Fibroblast of lung (primary cell): ENCODE data around the gene LGALS3BP. TPM values are rescaled to one million over a fixed set of nuclear protein-coding genes. Genes with fewer than 3 reads are reported as not detected.

Experiments
- DNase-seq, 2 donors: peaks; one replicate each; pipeline versions ENCODE4 v3.0.0 to v3.0.0-alpha.2; 2010; ENCODE audit warnings: low read depth in 2 of 2
- H2AFZ ChIP-seq: 2 replicates; pipeline ENCODE4 v1.5.1; 2012; ENCODE audit warnings: low read length, control low read depth, inconsistent platforms
- H3K27ac ChIP-seq: 2 replicates; pipeline ENCODE4 v1.5.1; 2011; ENCODE audit warnings: low read length, control low read depth; ENCODE audit not compliant: insufficient read depth
- H3K27me3 ChIP-seq: 2 replicates; pipeline ENCODE4 v1.5.1; 2011; ENCODE audit warnings: mild to moderate bottlenecking, low read length; ENCODE audit not compliant: control insufficient read depth, insufficient read depth
- H3K36me3 ChIP-seq: 2 replicates; pipeline ENCODE4 v1.5.1; 2011; ENCODE audit warnings: low read length; ENCODE audit not compliant: control insufficient read depth, insufficient read depth
- H3K4me1 ChIP-seq: 2 replicates; pipeline ENCODE4 v1.5.1; 2011; ENCODE audit warnings: low read length; ENCODE audit not compliant: control insufficient read depth, insufficient read depth; ENCODE audit errors: extremely low read depth
- H3K4me2 ChIP-seq: 2 replicates; pipeline ENCODE4 v1.5.1; 2011; ENCODE audit warnings: low read length, control low read depth; ENCODE audit not compliant: insufficient read depth; ENCODE audit errors: extremely low read depth
- H3K4me3 ChIP-seq, 4 experiments: fragments of 200-600 bp in 1 of 4; sonication (generic) in 1 of 4; replicated peaks in 1 of 4; 2 replicates each; pipeline ENCODE4 v1.5.1; 2011 to 2016; ENCODE audit warnings: low read length in 4 of 4, low read depth in 3 of 4, mild to moderate bottlenecking in 3 of 4, control low read depth in 2 of 4, inconsistent platforms in 1 of 4, mixed read lengths in 1 of 4; ENCODE audit not compliant: insufficient read depth in 1 of 4; ENCODE audit errors: control extremely low read depth in 1 of 4
- H3K79me2 ChIP-seq: 2 replicates; pipeline ENCODE4 v1.5.1; 2012; ENCODE audit warnings: mild to moderate bottlenecking, low read length, inconsistent platforms; ENCODE audit not compliant: control insufficient read depth, insufficient read depth
- H3K9ac ChIP-seq: 2 replicates; pipeline ENCODE4 v1.5.1; 2011; ENCODE audit warnings: mild to moderate bottlenecking, low read length, control low read depth; ENCODE audit not compliant: insufficient read depth
- H3K9me3 ChIP-seq: 2 replicates; pipeline ENCODE4 v1.5.1; 2012; ENCODE audit warnings: low read depth, low read length; ENCODE audit not compliant: control insufficient read depth, insufficient read depth
- H4K20me1 ChIP-seq: 2 replicates; pipeline ENCODE4 v1.5.1; 2011; ENCODE audit warnings: low read length; ENCODE audit not compliant: control insufficient read depth, insufficient read depth; ENCODE audit errors: extremely low read depth
- CTCF ChIP-seq, 2 donors: IDR thresholded peaks in 1 of 2; conservative IDR thresholded peaks in 1 of 2; 1 replicate in 1 of 2; 2 replicates in 1 of 2; pipeline ENCODE4 v1.5.1; 2011 to 2012; ENCODE audit warnings: low read length in 2 of 2, control low read depth in 1 of 2, inconsistent platforms in 1 of 2, low read depth in 1 of 2, mild to moderate bottlenecking in 1 of 2
- EZH2 ChIP-seq: IDR thresholded peaks from 2 replicates; pipeline ENCODE4 v1.5.1; 2012; ENCODE audit warnings: low read length, control low read depth, mild to moderate bottlenecking; ENCODE audit errors: missing control alignments
- polyA plus RNA-seq, 2 donors: library from polyadenylated mRNA; depleted of rRNA in 1 of 2; stranded (reverse) in 1 of 2; unstranded in 1 of 2; fragments of >200 nt; gene quantifications; 2 replicates each; pipeline ENCODE4 v1.2.1, GENCODE V29; 2011 to 2012; ENCODE audit warnings: missing spikeins in 1 of 2
- total RNA-seq: library from RNA; depleted of rRNA; stranded (reverse); fragments of >200 nt; gene quantifications from 2 replicates; pipeline ENCODE4 v1.2.1, GENCODE V29; 2014

LGALS3BP gene
- total and polyA plus RNA-seq, 2 donors (not counting 1 experiment from before 2014, with no cell fraction given), result 128 to 387 TPM

- Histone ChIP-seq H3K27me3 (no peaks in the 10 kb centered on the region), H3K4me3 (no peak overlapping the region), H3K27ac (no peak overlapping the region), H3K4me1 (peaks cover 3% of the 10 kb centered on the region), H4K20me1 (no peaks in the 10 kb centered on the region), H2AFZ (no peak overlapping the region), H3K36me3 (peaks cover 2% of the 10 kb centered on the region), H3K4me2 (no peak overlapping the region), H3K79me2 (no peaks in the 10 kb centered on the region), H3K9ac (no peak overlapping the region), H3K9me3 (no peaks in the 10 kb centered on the region)
- no peak for DNase-seq
- TF ChIP-seq EZH2 (no peak), CTCF (conservative IDR thresholded peaks at IDR 0.05 in 1 of 2, IDR thresholded peaks at IDR 0.05 in 1 of 2; ENCODE audit: low read depth in 1 of 2, low read length in 2 of 2) (no peak)
Observed at GRCh38 chr17:78985395-78985794, 5.7 kb upstream of the LGALS3BP start.

GRCh38 chr17:78981010-78981888, 1.5 kb upstream of the LGALS3BP start:
- H3K79me2 ChIP-seq, result peaks cover 13% of the 10 kb centered on the region
- TF ChIP-seq CTCF (conservative IDR thresholded peaks at IDR 0.05 in 1 of 2, IDR thresholded peaks at IDR 0.05 in 1 of 2; ENCODE audit: low read depth in 1 of 2, low read length in 2 of 2) (no peak), EZH2 (no peak)
- DNase-seq, result no peak
- H3K9ac ChIP-seq, result no peak overlapping the region
- H3K27ac ChIP-seq, result no peak overlapping the region
- H3K9me3 ChIP-seq, result no peaks in the 10 kb centered on the region
- no peaks in the 10 kb centered on the region for H4K20me1 ChIP-seq
- H3K36me3 ChIP-seq, result peaks cover 5% of the 10 kb centered on the region
- H3K4me1 ChIP-seq, result peaks cover 15% of the 10 kb centered on the region
- H3K27me3 ChIP-seq, result no peaks in the 10 kb centered on the region
- no peak overlapping the region for H2AFZ ChIP-seq
- no peak overlapping the region for H3K4me3 ChIP-seq
- H3K4me2 ChIP-seq, result no peak overlapping the region

GRCh38 chr17:78980624-78980972, 875 bp upstream of the LGALS3BP start:
- Histone ChIP-seq H4K20me1 (no peaks in the 10 kb centered on the region), H3K36me3 (peaks cover 9% of the 10 kb centered on the region), H3K9me3 (no peaks in the 10 kb centered on the region), H3K9ac (no peak overlapping the region), H3K79me2 (peaks cover 13% of the 10 kb centered on the region), H2AFZ (no peak overlapping the region), H3K4me3 (no peak overlapping the region), H3K27ac (no peak overlapping the region), H3K27me3 (no peaks in the 10 kb centered on the region), H3K4me2 (no peak overlapping the region), H3K4me1 (peaks cover 19% of the 10 kb centered on the region)
- TF ChIP-seq CTCF (conservative IDR thresholded peaks at IDR 0.05 in 1 of 2, IDR thresholded peaks at IDR 0.05 in 1 of 2; ENCODE audit: low read depth in 1 of 2, low read length in 2 of 2) (no peak), EZH2 (no peak)
- no peak for DNase-seq
